Mucosa of descending colon (tissue), 3 donors: Measurements from ENCODE around the gene TPRKB. TPM values are rescaled to one million over a fixed set of nuclear protein-coding genes. Genes with fewer than 3 reads are reported as not detected.
"Not testable (repeated sequence)": the region's sequence is repeated elsewhere in the genome, so short reads cannot be mapped to it uniquely, and the experiment has no call there.

ENCODE experiments used
- ATAC-seq: fragments of 200-7000 bp; cut with Tn5 transposase; one replicate; pipeline ENCODE4 v1.9.1; 2020; ENCODE audit warnings: mild to moderate bottlenecking, moderate library complexity
- DNase-seq, 3 donors: peaks; one replicate each; pipeline ENCODE4 v3.0.0-alpha.2; 2020
- H3K36me3 ChIP-seq: fragments of 200-600 bp; one replicate; pipeline ENCODE4 v1.8.0; 2021; ENCODE audit warnings: low read depth, mild to moderate bottlenecking
- H3K4me1 ChIP-seq: fragments of 200-600 bp; one replicate; pipeline ENCODE4 v1.8.0; 2021; ENCODE audit warnings: low read depth, mild to moderate bottlenecking
- H3K4me3 ChIP-seq: fragments of 200-600 bp; one replicate; pipeline ENCODE4 v1.8.0; 2021; ENCODE audit warnings: mild to moderate bottlenecking
- H3K9me3 ChIP-seq: fragments of 200-600 bp; one replicate; pipeline ENCODE4 v1.8.0; 2021; ENCODE audit warnings: mild to moderate bottlenecking
- CTCF ChIP-seq: fragments of 200-600 bp; IDR thresholded peaks from one replicate; pipeline ENCODE4 v1.8.0; 2022; ENCODE audit warnings: antibody characterized with exemption, mild to moderate bottlenecking
- intact Hi-C, 2 donors: fragments of 100-400 bp; cut with DNase I in 1 of 2; cut with micrococcal nuclease in 1 of 2; formaldehyde crosslinking; loops; one replicate each; pipeline versions ENCODE4 v1.11.0 to v1.11.1; 2022; cut with DNase I, micrococcal nuclease
- total RNA-seq, 3 donors: library from RNA; stranded (reverse); fragmentation: NEBNext Ultra II Directional in 2 of 3; extraction: Animal tissue kit (Norgen Biotek cat#: 25700) in 2 of 3; gene quantifications; one replicate each; pipeline versions ENCODE4 v1.2.1 to v1.2.4, GENCODE V29; 2021 to 2023
- donor health status: DM: no; HTN: no; CAD: no; lungs with moderate emphysema.
- donor health status: DM: no; HTN: no; CAD: no.
- donor health status: DM: no; HTN: yes; CAD: no.

TPRKB gene
- total RNA-seq, 3 donors from 2014 or later, result 22.3 to 33.5 (median 23.9) TPM

GRCh38 chr2:73764945-73765344 is 27.8 kb upstream of the TPRKB start:
- Histone ChIP-seq H3K36me3 (no peaks in the 10 kb centered on the region), H3K4me3 (no peak overlapping the region), H3K9me3 (no peaks in the 10 kb centered on the region), H3K4me1 (no peaks in the 10 kb centered on the region)
- no peak for TF ChIP-seq CTCF
- intact Hi-C loops, result no loop called here
- no peak for ATAC-seq
- DNase-seq, result no peak

GRCh38 chr2:73762571-73762970 is 25.4 kb upstream of the TPRKB start:
- intact Hi-C loops, result no loop called here
- H3K9me3 ChIP-seq, result no peaks in the 10 kb centered on the region
- H3K36me3 ChIP-seq, result no peaks in the 10 kb centered on the region
- no peaks in the 10 kb centered on the region for H3K4me1 ChIP-seq
- no peak for DNase-seq
- no peak for TF ChIP-seq CTCF
- no peak overlapping the region for H3K4me3 ChIP-seq
- ATAC-seq, result no peak

DNA sequence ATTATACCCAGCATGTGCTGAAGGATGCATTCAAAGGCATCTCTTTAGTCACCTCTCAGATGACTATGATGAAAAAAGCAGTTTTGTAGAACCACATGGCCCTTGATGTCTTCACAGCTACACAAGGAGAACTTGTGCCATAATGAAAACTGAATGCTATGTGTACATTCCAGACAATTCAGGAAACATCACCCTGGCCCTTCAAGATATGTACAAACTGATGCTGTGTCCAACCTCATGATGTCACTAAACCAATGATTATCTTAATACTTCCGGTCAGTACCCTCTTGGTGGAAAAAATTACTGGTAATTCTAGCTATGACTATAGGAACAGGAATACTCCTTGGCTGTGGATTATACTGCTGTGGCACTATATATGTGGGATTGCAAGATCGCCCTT is 22.8 kb upstream of the TPRKB start:
- intact Hi-C loops, result no loop called here
- Histone ChIP-seq H3K4me3 (no peak overlapping the region), H3K36me3 (no peaks in the 10 kb centered on the region), H3K4me1 (no peaks in the 10 kb centered on the region), H3K9me3 (no peaks in the 10 kb centered on the region)
- no peak for TF ChIP-seq CTCF
- DNase-seq (no peak), ATAC-seq (no peak)

DNA sequence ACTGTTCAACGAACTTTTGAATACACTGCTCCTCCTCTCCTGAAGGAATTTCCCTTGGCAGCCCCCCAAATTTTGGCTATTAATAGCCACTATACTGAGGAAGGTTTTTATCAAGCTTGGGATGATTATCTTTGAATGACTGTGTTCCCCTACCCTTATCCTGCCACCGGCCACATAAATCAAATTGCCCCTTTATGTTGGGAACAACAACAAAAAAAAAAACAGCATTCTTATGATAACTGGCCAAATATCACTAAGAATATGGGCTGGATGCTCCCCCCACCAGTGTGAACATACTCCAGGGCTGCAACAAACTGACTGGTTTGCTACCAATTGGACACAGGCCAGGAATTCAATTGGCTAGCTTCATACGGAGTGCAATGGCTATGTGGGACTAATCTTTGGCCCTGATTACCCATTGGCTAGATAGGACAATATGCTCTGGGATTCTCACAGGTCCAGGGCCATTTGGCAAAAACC is 22.2 kb upstream of the TPRKB start:
- DNase-seq, result no peak
- no peaks in the 10 kb centered on the region for H3K36me3 ChIP-seq
- intact Hi-C loops, result no loop called here
- H3K4me3 ChIP-seq, result no peak overlapping the region
- no peak for ATAC-seq
- no peaks in the 10 kb centered on the region for H3K4me1 ChIP-seq
- no peaks in the 10 kb centered on the region for H3K9me3 ChIP-seq
- TF ChIP-seq CTCF, result no peak

- H3K36me3 ChIP-seq, intact Hi-C loops: not testable (repeated sequence)
Measured at GRCh38 chr2:73754332-73754731, 17.2 kb upstream of the TPRKB start.

GRCh38 chr2:73749314-73749713 is 12.2 kb upstream of the TPRKB start:
- TF ChIP-seq CTCF, result no peak
- H3K9me3 ChIP-seq, result no peaks in the 10 kb centered on the region
- ATAC-seq (no peak), DNase-seq (no peak)
- no peaks in the 10 kb centered on the region for H3K4me1 ChIP-seq
- no peak overlapping the region for H3K4me3 ChIP-seq
- intact Hi-C loops, result no loop called here
- no peaks in the 10 kb centered on the region for H3K36me3 ChIP-seq

More at GRCh38 chr2:73754332-73754731, 17.2 kb upstream of the TPRKB start:
- H3K4me3 ChIP-seq, H3K4me1 ChIP-seq, DNase-seq, H3K9me3 ChIP-seq, ATAC-seq: not testable (repeated sequence)
